ENCODE measurements around the gene SFXN2. TPM values are rescaled to one million over a fixed set of nuclear protein-coding genes. Genes with fewer than 3 reads are reported as not detected.

Gene SFXN2
- total and polyA plus RNA-seq, 2 experiments from 2014 or later: 5.7 to 6.2 TPM

DNA sequence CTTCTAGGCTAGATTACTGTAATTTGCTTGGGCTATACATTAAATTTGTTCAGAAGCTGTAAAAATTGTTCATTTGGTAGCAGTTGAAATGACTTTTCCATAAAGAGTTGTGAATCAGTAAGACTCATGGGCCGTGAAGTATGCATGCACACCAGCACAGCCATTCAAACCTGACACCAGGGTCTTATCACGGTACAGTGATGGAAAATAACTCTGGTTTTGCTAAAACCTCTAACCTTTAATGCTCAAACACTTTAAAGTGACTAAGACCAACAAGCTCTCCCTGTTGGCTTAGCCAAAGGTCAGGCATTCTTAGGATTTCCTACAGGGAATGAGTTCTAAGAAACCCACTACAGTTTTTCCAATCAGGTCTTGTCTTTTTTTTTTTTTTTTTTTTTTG is 11.7 kb upstream of the SFXN2 start:
- Histone ChIP-seq H3K4me2 (no peak overlapping the region), H3F3A (replicated peaks; ENCODE audit: low read depth) (0 out of 2 replicates have a peak, but pooled peaks cover 2% of the 10 kb centered on the region), H3K27me3 (ENCODE audit: insufficient read depth) (no peaks in the 10 kb centered on the region), H3K79me2 (replicated peaks; ENCODE audit: insufficient read depth) (peaks cover 23% of the 10 kb centered on the region), H3K4me3 (no peak overlapping the region), H4K20me1 (replicated peaks; ENCODE audit: insufficient read depth) (peaks cover 5% of the 10 kb centered on the region; the same call in 1 of the 2 replicates), H3K36me3 (ENCODE audit: insufficient read depth) (no peaks in the 10 kb centered on the region; the same call in 1 of the 2 replicates), H3K9me2 (ENCODE audit: insufficient read depth) (no peaks in the 10 kb centered on the region), H2AFZ (no peak overlapping the region), H3K4me1 (ENCODE audit: insufficient read depth) (no peaks in the 10 kb centered on the region), H3K27ac (ENCODE audit: low read depth) (no peak overlapping the region)
- TF ChIP-seq POLR2AphosphoS5 (IDR thresholded peaks at IDR 0.05; ENCODE audit: low read depth) (no peak), ZNF114 (CRISPR knock-in tag; IDR thresholded peaks at IDR 0.05) (no peak), NANOG (IDR thresholded peaks at IDR 0.05; ENCODE audit: borderline replicate concordance) (no peak), CTCF (conservative IDR thresholded peaks at IDR 0.05; ENCODE audit: low read depth in 2 of 2) (no peak), EZH2phosphoT487 (IDR thresholded peaks at IDR 0.05; ENCODE audit: unreplicated experiment) (no peak), CREB1 (CRISPR knock-in tag; IDR thresholded peaks at IDR 0.05; ENCODE audit: low read depth) (no peak), ZNF331 (CRISPR knock-in tag; IDR thresholded peaks at IDR 0.05; ENCODE audit: low read depth) (no peak)
- H3K27ac Mint-ChIP-seq: no peak overlapping the region
- H3K27me3 Mint-ChIP-seq (ENCODE audit: insufficient read depth, low read depth, poor library complexity): peaks cover 2% of the 10 kb centered on the region
- ATAC-seq (no peak), DNase-seq (ENCODE audit: low spot score) (no peak)
- H3K4me3 Mint-ChIP-seq: no peak overlapping the region
- H3K36me3 Mint-ChIP-seq (ENCODE audit: low read depth): peaks cover 16% of the 10 kb centered on the region; the same call in 2 of the 3 replicates
- no peaks in the 10 kb centered on the region for H3K9me3 Mint-ChIP-seq
- no peaks in the 10 kb centered on the region; the same call in 2 of the 3 replicates for H3K4me1 Mint-ChIP-seq

- Histone ChIP-seq H2AFZ (no peak overlapping the region), H3K79me2 (replicated peaks; ENCODE audit: insufficient read depth) (peaks cover 44% of the 10 kb centered on the region), H3K36me3 (ENCODE audit: insufficient read depth) (no peaks in the 10 kb centered on the region), H3K27me3 (ENCODE audit: insufficient read depth) (no peaks in the 10 kb centered on the region), H3K4me1 (ENCODE audit: insufficient read depth) (no peaks in the 10 kb centered on the region), H3K9me2 (ENCODE audit: insufficient read depth) (no peaks in the 10 kb centered on the region), H3K27ac (ENCODE audit: low read depth) (no peak overlapping the region; the same call in 1 of the 2 replicates), H3F3A (replicated peaks; ENCODE audit: low read depth) (no peaks in the 10 kb centered on the region), H3K4me3 (no peak overlapping the region), H4K20me1 (replicated peaks; ENCODE audit: insufficient read depth) (peaks cover 9% of the 10 kb centered on the region; the same call in 1 of the 2 replicates), H3K4me2 (no peak overlapping the region)
- peaks cover under 1% of the 10 kb centered on the region for H3K27me3 Mint-ChIP-seq (ENCODE audit: insufficient read depth, low read depth, poor library complexity)
- no peak overlapping the region for H3K4me3 Mint-ChIP-seq
- no peaks in the 10 kb centered on the region for H3K4me1 Mint-ChIP-seq
- peaks cover under 1% of the 10 kb centered on the region; the same call in 1 of the 3 replicates for H3K36me3 Mint-ChIP-seq (ENCODE audit: low read depth)
- no peaks in the 10 kb centered on the region for H3K9me3 Mint-ChIP-seq
- no peak for DNase-seq (ENCODE audit: low spot score)
- no peak overlapping the region for H3K27ac Mint-ChIP-seq
- no peak for ATAC-seq
- TF ChIP-seq REST (IDR thresholded peaks at IDR 0.05; ENCODE audit: unreplicated experiment) (no peak), POLR2AphosphoS5 (IDR thresholded peaks at IDR 0.05; ENCODE audit: low read depth) (no peak), ZNF114 (CRISPR knock-in tag; IDR thresholded peaks at IDR 0.05) (no peak), ZNF331 (CRISPR knock-in tag; IDR thresholded peaks at IDR 0.05; ENCODE audit: low read depth) (no peak), CREB1 (CRISPR knock-in tag; IDR thresholded peaks at IDR 0.05; ENCODE audit: low read depth) (no peak), NANOG (IDR thresholded peaks at IDR 0.05; ENCODE audit: borderline replicate concordance) (no peak), EZH2phosphoT487 (IDR thresholded peaks at IDR 0.05; ENCODE audit: unreplicated experiment) (no peak), STAT1 (IDR thresholded peaks at IDR 0.05; ENCODE audit: unreplicated experiment) (no peak), EZH2 (IDR thresholded peaks at IDR 0.05; ENCODE audit: low read depth, unreplicated experiment) (no peak), CTCF (conservative IDR thresholded peaks at IDR 0.05; ENCODE audit: low read depth in 2 of 2) (no peak), JUNB (IDR thresholded peaks at IDR 0.05; ENCODE audit: unreplicated experiment) (no peak)
- TF ChIP-seq, protein P1, sequence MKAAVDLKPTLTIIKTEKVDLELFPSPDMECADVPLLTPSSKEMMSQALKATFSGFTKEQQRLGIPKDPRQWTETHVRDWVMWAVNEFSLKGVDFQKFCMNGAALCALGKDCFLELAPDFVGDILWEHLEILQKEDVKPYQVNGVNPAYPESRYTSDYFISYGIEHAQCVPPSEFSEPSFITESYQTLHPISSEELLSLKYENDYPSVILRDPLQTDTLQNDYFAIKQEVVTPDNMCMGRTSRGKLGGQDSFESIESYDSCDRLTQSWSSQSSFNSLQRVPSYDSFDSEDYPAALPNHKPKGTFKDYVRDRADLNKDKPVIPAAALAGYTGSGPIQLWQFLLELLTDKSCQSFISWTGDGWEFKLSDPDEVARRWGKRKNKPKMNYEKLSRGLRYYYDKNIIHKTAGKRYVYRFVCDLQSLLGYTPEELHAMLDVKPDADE (IDR thresholded peaks at IDR 0.05): no peak
Observed at GRCh38 chr10:102704915-102705314, 9.5 kb upstream of the SFXN2 start.

Measured in GM23338 (cell line).